GM12878 (cell line): ENCODE data around the gene AKAP1. TPM values are rescaled to one million over a fixed set of nuclear protein-coding genes. Genes with fewer than 3 reads are reported as not detected.

Source experiments
- ASH2L ChIP-seq: fragments of 300-600, 200-600 bp; sonication (generic); IDR thresholded peaks from 2 replicates; pipeline ENCODE4 v1.6.1; 2017; ENCODE audit warnings: low read depth, mild to moderate bottlenecking, borderline replicate concordance
- CHD2 ChIP-seq: IDR thresholded peaks from 2 replicates; pipeline ENCODE4 v1.6.1; 2011; ENCODE audit warnings: low read depth, low read length, improper control_type of control experiment, borderline replicate concordance
- CUX1 ChIP-seq: IDR thresholded peaks from 2 replicates; pipeline ENCODE4 v1.6.1; 2012; ENCODE audit warnings: improper control_type of control experiment, low read depth, low read length; ENCODE audit not compliant: insufficient replicate concordance
- E4F1 ChIP-seq: fragments of 450-650 bp; IDR thresholded peaks from 2 replicates; pipeline ENCODE4 v1.6.1; 2018; ENCODE audit warnings: borderline replicate concordance, mild to moderate bottlenecking; ENCODE audit not compliant: partially characterized antibody
- EP300 ChIP-seq, 2 experiments: fragments of 150-350 bp in 1 of 2; IDR thresholded peaks; 2 replicates each; pipeline ENCODE4 v1.6.1; 2011 to 2012; ENCODE audit warnings: low read depth in 2 of 2, low read length in 2 of 2, borderline replicate concordance in 1 of 2, improper control_type of control experiment in 1 of 2, inconsistent platforms in 1 of 2; ENCODE audit not compliant: control insufficient read depth in 1 of 2
- FOXK2 ChIP-seq: fragments of 450-650 bp; IDR thresholded peaks from 2 replicates; pipeline ENCODE4 v1.6.1; 2017; ENCODE audit warnings: mild to moderate bottlenecking, moderate library complexity
- KLF5 ChIP-seq: fragments of 450-650 bp; IDR thresholded peaks from 2 replicates; pipeline ENCODE4 v1.6.1; 2014; ENCODE audit warnings: mild to moderate bottlenecking; ENCODE audit not compliant: partially characterized antibody
- MEF2B ChIP-seq: fragments of 450-650 bp; IDR thresholded peaks from 2 replicates; pipeline ENCODE4 v1.6.1; 2018; ENCODE audit warnings: mild to moderate bottlenecking, moderate library complexity; ENCODE audit not compliant: partially characterized antibody, poor library complexity, severe bottlenecking
- MYB ChIP-seq: fragments of 150-350 bp; IDR thresholded peaks from 2 replicates; pipeline ENCODE4 v1.6.1; 2014; ENCODE audit warnings: mild to moderate bottlenecking, low read depth, low read length, borderline replicate concordance
- PAX8 ChIP-seq: fragments of 450-650 bp; IDR thresholded peaks from 2 replicates; pipeline ENCODE4 v1.6.1; 2017; ENCODE audit warnings: mild to moderate bottlenecking, moderate library complexity
- POU2F2 ChIP-seq: IDR thresholded peaks from 3 replicates; pipeline ENCODE4 v1.6.1; 2011; ENCODE audit warnings: low read depth, mild to moderate bottlenecking, low read length, borderline replicate concordance
- PRDM15 ChIP-seq: fragments of 450-650 bp; formaldehyde crosslinking; IDR thresholded peaks from 2 replicates; pipeline ENCODE4 v1.4.0; 2020; ENCODE audit warnings: mild to moderate bottlenecking, moderate library complexity
- RB1 ChIP-seq: fragments of 450-650 bp; formaldehyde crosslinking; IDR thresholded peaks from 2 replicates; pipeline ENCODE4 v1.6.1; 2017; ENCODE audit warnings: mild to moderate bottlenecking, borderline replicate concordance
- STAT3 ChIP-seq: IDR thresholded peaks from 2 replicates; pipeline ENCODE4 v1.6.1; 2011; ENCODE audit warnings: low read depth, low read length, improper control_type of control experiment
- TCF3 ChIP-seq: IDR thresholded peaks from 2 replicates; pipeline ENCODE4 v1.6.1; 2012; ENCODE audit warnings: low read depth, mild to moderate bottlenecking, low read length, borderline replicate concordance; ENCODE audit not compliant: insufficient read depth
- TCF7 ChIP-seq: IDR thresholded peaks from 2 replicates; pipeline ENCODE4 v1.6.1; 2014; ENCODE audit warnings: antibody characterized with exemption, borderline replicate concordance
- ZNF24 ChIP-seq: fragments of 450-650 bp; IDR thresholded peaks from 2 replicates; pipeline ENCODE4 v1.6.1; 2017; ENCODE audit warnings: antibody characterized with exemption, mild to moderate bottlenecking
- polyA plus RNA-seq, 11 experiments: library from polyadenylated mRNA; depleted of rRNA in 4 of 11; unstranded in 6 of 11; stranded (reverse) in 5 of 11; fragments of >200 nt; fragmentation: Nextera tagmentation in 4 of 11; fragmentation: Illumina TruSeq in 1 of 11; extraction: Ambion mirVana in 4 of 11; extraction: Trizol in 1 of 11; gene quantifications; 1 replicate in 1 of 11; 2 replicates in 10 of 11; pipeline versions ENCODE4 v1.2.1 to v1.2.3, GENCODE V29; 2011 to 2016; ENCODE audit warnings: inconsistent platforms in 2 of 11, missing spikeins in 2 of 11, low read depth in 1 of 11
- total RNA-seq, 4 experiments: library from RNA; depleted of rRNA in 3 of 4; stranded (reverse); fragments of >200 nt in 3 of 4; fragmentation: Illumina TruSeq in 1 of 4; extraction: Trizol in 1 of 4; gene quantifications; 2 replicates each; pipeline versions ENCODE4 v1.2.1 to v1.2.3, GENCODE V29; 2013 to 2021

Gene AKAP1
- total and polyA plus RNA-seq, 10 of the 15 experiments (the other 5 are each of a cell fraction or from before 2014, with no cell fraction given) = 11.9 to 50.5 (median 38.1) TPM

- TF ChIP-seq TCF3 (peak; percentile 61; the same call in 1 of the 2 replicates), ASH2L (no peak; the same call in 1 of the 2 replicates), RB1 (peak; percentile 70; the same call in 1 of the 2 replicates), EP300 (IDR thresholded peaks at IDR 0.05; ENCODE audit: borderline replicate concordance in 1 of 2, control insufficient read depth in 1 of 2, low read depth in 2 of 2, low read length in 2 of 2) (no peak), CUX1 (no peak), FOXK2 (0 out of 2 replicates have a peak, but pooled peaks have one; percentile 41), TCF7 (no peak), STAT3 (no peak), MEF2B (no peak), PAX8 (no peak), KLF5 (no peak), ZNF24 (no peak), MYB (no peak), POU2F2 (peak; percentile 54; the same call in 1 of the 3 replicates), E4F1 (no peak), PRDM15 (CRISPR knock-in tag) (no peak), CHD2 (peak; percentile 99)
Measured at GRCh38 chr17:57084802-57085447, at the start of gene AKAP1 (continued).
